Measurements from ENCODE around the gene LSS.

Gene LSS

DNA sequence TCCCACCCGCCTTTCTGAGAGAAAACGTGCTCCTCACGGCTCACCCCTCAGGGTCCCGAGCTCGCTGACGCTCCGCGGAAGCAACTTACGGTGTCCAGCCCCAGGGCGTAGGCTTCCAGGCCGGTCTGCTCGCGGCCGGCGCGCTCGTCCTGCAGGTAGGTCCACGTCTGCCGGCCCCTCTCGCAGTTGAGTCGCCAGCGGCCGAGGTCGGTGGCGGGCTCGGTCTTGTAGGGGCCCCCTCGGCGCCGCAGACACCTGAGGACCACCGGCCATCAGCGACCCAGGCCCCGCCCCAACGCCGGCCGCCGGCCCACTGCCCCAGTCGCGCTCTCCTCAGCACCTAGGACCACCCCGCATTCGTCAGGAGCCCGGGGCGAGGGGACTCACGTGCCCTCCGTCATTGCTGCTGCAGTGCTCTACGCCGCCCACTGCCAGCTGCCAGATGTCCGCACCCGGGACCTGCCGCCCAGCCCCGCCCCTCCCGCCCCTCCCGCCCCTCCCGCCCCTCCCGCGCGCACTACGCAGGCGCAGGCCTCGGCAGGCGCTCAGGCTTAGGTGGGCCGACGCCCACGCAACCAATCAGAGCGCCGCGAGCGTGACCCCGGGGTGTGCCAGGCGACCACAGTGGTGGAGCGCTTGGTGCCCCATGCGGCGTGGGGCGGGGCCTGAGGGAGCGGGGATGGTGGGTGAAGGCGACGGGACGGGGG lies at the start of gene LSS:
TSS of gene LSS (minus strand) at position 430 of the 707 bp plus-strand sequence. CDS start at position 401, 29 bp downstream.
- DNase-seq (ENCODE audit: low read depth in 2 of 2), result peak; percentile 96 to 97

DNA sequence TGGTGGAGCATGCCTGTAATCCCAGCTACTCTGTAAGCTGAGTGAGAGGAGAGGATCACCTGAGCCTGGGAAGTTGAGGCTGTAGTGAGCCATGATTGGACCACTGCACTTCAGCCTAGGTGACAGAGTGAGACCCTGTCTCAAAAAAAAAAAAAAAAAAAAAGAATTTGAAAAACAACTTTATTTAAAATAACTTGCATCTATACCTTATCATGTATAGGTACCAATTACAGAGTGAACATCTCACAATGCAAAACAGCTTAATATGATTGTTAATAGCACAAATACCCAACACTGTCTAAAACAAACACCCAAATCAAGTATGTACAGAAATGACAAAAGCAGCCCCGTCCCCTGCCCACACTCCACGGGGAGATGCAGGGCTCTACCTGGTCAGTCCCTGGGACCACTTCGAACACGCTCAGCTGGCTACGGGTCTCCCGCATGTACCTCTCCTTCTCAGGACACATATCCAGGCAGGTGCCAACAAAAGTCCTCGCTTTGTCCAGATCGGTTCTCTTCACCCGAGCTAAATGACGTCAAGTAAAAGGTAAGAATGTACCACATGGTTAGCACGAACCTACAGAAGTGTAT lies 46.3 kb upstream of the LSS start:
- no peak for DNase-seq (ENCODE audit: low read depth in 2 of 2)

DNA sequence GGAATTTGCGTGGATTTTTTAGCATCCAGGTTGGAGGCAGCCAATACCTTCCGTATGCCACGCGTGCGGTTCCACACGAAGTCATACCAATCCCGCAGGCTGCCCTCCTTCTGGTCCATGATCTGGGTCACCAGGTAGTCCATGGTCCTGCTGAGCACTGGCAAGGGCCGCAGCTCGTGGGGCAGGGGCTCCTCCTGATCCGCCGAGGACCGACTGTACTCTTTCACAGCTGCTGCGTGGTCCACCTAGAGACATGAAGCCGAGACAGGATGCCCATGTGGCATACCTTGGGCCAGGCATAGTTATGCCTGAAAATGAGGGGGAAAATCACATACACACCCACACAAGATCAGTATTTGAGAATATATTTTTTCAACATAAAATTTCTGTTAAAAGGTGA lies 44.8 kb upstream of the LSS start:
- no peak for DNase-seq (ENCODE audit: low read depth in 2 of 2)

DNA sequence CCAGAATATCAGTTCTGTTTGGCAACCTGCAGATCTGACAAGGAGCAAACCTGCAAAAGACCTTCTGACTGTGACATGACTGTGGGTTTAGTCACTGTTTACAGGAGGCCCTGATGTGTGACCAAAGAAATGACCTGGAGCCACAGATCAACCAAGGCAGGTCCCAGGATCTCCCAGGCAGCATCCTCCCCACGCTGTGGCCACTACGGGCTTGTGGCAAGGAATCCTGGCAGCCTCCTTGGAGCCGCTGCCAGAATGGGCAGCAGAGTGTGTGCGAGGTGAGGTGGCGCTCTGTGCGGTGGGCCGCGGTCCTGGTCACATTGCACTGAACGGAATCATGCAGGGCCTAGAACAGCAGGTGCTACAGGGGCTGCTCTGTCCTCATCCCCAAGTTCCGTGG lies 40.9 kb upstream of the LSS start:
- no peak for DNase-seq (ENCODE audit: low read depth in 2 of 2)

DNA sequence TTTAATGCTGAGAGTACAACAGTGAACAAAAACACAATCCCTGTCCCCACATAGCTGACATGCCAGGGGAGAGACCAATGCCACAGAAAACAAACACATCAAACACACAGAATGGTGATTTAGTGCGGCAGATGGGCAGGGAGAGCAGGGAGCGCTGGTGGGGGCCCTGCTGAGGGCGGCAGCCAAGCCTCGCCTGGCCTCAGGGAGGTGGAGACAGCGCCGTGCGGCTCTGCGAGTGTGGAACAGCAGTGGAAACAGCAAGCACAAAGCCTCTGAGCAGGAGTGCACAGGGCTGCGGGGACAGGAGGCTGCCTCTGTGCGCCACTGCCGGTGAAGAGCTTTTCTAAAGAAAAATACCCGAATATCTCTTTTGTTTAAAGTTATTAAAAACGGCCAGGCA lies 39.8 kb upstream of the LSS start:
- no peak for DNase-seq (ENCODE audit: low read depth in 2 of 2)

DNA sequence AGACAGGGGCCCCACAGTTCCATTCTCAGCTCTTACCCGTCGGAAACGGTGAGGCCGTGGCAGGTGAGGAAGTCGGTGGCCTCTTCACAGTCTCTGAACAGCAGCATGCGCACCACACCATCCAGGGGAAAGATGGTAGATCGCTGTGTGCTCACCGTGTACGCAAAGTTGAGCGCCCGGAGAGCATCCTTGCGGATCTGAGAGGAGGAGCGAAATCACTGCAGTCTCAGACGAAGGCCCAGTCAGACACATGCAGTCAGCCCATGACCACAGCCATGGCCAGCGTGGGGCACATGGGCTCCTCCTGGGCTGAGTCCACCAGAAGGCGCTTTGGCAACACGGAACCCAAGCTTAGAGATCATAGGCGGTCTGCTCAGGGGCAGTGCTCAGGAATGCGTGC lies 38.4 kb upstream of the LSS start:
- DNase-seq (ENCODE audit: low read depth in 2 of 2), result no peak

DNA sequence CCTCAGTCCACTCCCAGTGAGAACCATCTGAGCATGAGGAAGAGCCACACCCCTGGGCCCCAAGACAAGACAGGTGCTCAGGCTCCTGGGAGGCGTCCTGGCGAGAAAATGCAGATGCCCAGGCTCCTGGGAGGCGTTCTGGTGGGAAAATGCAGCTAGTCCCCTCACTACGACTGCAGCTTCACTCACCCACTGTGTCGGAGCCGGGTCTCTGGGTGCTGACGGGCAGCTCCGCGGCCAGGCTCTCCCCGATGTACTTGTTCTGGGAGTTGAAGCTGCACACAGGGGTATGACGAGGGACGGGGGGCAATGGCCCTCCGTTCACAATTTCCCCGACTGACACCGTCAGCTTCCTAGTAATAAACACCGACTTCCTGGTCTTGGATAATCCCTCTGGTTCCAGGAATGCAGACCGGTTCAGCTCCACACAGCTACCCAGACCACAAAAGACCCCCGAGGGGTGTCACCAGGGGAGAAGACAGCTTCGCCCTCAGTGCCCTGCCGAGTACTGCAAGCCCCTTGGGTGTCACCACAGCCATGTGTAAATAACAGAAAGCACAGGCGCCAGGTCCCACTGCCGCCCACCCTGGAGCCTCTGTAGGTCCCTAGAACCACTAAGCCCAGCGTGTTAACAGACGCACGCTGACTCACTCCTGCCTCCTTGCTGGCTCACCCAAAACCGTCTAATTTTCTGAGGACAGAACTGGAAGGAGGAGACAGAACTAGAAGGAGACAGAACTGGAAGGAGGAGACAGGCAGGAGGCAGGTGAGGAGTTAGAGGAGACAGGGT lies 37.4 kb upstream of the LSS start:
- DNase-seq (ENCODE audit: low read depth in 2 of 2), result no peak

DNA sequence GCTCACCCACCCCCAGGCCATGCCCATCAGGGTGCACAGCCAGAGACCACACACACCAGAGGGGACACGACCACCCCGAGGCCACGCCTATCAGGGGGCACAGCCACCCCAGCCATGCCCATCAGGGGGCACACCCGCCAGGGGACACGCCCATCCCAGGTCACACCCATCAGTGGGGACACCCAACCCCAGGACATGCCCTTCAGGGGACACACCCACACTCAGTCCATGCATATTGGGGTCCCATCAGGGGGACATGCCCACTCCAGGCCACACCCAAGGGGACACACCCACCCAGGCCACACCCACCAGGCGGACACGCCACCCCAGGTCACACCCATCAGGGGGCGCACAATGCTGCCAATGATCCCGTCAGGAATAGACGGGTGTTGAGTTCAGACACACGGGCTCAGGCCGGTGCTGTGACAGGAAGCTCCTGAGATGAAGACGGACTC lies 36.1 kb upstream of the LSS start:
- no peak for DNase-seq (ENCODE audit: low read depth in 2 of 2)

DNA sequence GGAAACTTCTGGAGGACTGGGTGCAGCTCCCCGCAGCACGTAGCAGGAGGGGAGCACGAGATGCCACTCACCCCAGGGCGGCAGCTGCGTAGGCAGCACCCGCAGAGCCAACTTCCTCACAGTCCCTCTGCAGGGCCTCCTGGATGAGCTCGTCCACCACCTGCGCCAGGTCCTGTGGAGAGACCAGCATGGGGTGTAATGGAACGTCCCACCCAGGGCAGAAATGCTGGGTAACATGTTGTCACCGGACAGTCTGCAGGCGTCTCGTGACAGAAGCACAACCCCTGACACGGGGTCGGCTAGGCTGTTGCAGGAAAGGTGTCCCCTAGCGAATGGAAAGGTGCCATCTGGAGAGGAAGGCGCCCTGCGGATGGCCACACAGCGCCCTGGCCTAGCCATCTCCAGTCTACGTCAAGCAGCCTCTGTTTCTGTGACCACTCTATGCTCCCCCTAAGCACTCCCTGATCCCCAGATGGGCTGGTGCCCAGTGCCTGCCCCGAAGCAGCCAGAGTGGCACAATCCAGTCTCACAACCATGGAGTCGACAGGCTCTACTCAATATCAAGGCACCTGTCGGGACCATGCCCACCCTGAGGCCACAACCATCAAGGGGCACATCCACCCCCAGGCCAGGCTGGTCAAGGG lies 35.6 kb upstream of the LSS start:
- DNase-seq (ENCODE audit: low read depth in 2 of 2), result no peak

DNA sequence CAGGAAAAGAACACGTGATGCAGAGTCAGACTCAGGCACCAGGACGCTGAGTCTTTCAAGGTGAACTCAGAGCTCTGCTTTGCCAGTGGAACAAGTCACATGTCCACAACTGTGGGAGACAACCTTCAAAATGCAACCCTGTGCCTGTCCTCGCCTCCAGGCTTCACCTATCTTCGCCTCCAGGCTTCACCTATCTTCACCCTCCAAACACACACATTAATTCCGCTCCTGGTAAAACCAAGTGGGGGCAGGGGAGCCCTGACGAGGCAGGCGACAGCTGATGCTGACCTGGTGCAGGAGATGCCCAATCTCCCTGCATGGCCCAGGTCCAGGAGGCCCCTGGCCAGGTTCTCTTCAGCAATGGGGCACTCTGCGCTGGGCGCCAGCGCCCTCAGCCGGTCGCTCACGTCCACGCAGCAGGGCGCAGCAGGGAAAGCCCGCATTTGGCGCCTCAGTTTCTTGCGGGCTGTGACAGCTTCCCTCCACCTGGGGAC lies 28.0 kb upstream of the LSS start:
- DNase-seq (ENCODE audit: low read depth in 2 of 2), result no peak

DNA sequence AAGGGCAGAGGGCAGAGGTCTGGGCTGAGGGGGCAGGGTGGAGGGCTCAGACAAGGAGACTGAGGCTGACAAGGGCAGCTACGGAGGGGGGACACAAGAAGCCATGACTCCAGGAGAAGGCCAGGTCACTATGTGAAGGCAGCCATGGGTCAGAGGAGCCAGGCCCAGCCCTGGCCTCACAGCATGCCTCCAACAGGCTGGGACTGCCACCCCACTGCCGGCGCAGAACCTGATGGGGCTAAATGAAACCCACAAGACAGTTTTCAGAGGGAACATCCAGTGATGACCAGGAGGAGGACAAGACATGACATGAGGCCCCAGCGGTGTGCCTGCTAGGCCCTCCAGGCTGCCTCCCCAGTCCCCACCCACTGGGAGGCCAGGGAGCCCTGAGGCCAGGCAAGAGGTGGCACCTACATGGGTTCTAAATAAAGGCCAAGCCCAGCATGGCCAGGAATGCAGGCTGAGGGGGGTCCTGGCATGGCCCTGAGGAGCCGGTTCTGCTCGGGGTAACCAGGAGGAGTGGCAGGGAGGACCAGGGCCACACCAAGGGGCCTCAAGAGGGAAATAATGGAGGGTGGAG lies 27.3 kb upstream of the LSS start:
- DNase-seq (ENCODE audit: low read depth in 2 of 2), result no peak

DNA sequence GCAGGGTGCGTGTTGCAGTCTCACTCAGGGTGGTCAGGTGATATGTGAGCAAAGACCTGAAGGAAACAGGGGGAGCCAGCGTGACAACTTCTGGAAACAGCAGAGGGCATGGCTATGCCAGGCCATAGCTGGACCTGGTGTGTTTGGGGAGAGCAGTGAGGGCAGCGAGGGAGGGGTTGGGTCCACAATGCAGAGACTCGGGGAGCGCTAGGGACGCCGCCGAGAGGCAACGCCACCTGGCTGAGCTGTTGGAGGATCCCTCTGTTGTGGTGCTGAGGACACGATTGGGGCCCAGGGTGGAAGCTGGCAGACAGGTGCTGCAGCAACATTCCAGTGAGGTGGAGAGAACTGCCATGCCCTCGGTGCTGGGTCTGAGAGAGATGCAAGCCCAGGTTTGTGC lies 26.6 kb upstream of the LSS start:
- no peak for DNase-seq (ENCODE audit: low read depth in 2 of 2)

DNA sequence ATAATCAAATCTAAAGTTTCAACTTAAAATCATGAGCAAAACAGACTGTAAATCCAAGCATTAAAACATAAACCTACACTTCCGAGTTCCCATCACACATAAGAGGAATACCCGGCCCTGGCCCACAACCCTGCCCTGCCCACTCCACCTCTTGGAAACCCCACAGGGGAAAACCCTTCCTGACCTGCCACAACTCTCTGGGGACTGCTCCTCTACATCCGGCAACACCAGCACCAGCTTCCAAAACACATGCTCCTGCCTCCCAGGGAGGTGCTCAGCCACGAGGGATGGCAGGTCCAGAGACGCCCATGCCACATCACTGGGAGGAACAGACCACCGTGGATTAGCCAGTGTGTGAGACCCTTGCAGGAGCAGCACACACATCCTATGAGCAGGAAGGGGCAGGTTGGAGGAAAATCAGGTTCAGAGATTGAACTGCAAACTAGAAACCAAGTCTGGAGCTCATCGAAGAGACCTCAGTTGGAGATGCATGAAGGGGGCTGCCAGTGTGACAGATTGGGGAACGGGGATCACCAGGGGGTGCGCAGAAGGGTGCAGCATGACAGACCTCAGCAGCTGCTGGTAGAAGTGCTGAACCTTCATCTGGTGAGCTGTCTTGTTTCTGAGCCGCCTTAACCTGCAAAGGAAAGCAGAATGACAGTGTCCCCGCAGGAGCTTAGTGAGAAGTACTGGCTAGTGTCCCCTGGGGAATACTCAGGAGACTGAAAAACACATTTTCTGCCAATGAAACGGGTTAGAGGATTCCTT lies 25.8 kb upstream of the LSS start:
- DNase-seq (ENCODE audit: low read depth in 2 of 2), result no peak

DNA sequence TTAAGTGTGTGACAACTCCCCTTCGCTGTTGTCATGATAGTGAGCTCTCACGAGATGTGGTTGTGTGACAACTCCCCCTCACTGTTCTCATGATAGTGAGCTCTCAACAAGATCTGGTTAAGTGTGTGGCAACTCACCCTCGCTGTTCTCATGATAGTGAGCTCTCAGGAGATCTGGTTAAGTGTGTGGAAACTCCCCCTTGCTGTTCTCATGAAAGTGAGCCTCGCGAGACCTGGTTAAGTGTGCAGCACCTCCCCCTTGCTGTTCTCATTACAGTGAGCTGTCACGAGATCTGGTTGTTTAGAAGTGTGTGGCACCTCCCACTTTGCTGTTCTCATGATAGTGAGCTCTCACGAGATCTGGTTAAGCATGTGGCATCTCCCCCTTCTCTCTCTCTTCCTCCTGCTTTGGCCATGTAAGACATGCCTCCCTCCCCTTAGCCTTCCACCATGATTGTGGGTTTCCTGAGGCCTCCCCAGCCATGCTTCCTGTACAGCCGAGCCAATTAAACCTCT lies 25.1 kb upstream of the LSS start:
- peak; percentile 24 to 26 for DNase-seq (ENCODE audit: low read depth in 2 of 2)

DNA sequence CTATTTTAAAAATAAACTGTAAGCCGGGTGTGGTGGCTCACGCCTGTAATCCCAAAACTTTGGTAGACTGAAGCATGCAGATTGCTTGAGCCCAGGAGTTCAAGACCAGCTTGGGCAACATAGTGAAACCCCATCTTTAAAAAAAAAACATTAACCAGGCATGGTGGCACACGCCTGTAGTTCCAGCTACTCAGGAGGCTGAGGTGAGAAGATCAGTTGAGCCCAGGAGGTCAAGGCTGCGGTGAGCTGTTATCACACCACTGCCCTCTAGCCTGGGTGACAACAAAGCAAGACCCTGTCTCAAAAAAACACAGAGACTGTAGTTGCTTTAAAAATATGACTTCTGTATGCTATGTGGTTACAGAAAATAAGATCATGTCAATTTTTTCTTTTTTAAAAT lies 24.3 kb upstream of the LSS start:
- DNase-seq (ENCODE audit: low read depth in 2 of 2), result no peak

DNA sequence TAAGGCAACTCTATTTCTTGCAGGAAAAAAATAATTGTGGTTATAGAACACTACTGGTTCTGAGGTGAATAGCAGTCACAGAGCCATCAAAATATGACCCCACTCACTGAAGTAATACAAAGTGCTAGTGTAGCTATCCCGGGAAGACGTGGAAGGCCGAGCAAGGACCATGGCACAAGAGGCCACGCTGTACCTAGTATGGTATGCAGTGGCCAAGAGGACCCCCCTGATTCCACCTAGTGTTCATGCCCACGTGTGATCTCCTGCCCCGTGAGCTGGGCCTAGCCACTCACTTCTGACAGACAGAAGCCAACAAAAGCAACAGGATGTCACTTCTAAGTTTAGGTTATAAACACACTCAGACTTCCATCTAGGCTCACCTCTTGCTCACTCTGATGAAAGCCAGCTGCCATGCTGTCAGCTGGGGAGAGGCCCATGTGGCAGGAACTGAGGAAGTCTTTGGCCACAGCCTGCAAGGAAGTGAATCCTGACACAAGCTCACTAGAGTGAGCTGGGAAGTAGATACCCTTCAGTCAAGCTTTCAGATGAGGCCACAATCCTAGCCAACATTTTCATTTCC lies 21.7 kb upstream of the LSS start:
- no peak for DNase-seq (ENCODE audit: low read depth in 2 of 2)

DNA sequence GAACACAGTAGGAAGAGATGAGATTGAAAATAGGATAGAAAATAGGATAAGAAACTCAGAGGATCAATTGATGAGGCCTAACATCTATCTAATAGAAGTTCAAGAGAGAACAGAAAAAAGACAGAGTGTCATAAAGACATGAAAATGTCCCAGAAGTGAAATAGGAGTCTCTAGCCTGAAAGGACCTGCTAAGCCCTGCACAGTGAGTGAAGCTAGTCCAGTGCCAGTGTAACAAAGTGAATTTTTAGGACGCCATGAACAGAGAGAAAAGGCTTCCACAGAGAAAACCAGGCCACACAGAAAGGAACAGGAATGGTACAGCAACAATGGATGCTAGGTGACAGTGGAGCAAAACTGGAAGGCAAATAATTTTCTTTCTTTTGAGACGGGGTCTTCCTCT lies 20.3 kb upstream of the LSS start:
- DNase-seq (ENCODE audit: low read depth in 2 of 2), result no peak

DNA sequence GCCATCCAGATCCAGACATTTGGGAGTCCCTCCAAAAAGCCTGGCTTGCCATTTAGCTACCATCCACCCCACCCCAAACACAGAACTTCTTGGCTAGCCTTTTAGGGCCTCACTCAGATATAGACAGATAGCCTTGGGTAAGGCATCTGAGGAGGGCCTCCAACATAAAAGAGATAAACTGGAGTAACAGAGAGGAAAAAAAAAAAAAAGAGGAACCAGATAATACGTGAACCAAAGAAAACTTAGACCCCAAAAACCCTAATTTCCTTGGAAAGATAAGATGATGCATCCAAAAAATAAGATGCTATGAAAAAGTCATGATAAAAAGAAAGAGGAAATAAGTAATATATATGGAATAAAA lies 19.8 kb upstream of the LSS start:
- DNase-seq (ENCODE audit: low read depth in 2 of 2), result no peak

DNA sequence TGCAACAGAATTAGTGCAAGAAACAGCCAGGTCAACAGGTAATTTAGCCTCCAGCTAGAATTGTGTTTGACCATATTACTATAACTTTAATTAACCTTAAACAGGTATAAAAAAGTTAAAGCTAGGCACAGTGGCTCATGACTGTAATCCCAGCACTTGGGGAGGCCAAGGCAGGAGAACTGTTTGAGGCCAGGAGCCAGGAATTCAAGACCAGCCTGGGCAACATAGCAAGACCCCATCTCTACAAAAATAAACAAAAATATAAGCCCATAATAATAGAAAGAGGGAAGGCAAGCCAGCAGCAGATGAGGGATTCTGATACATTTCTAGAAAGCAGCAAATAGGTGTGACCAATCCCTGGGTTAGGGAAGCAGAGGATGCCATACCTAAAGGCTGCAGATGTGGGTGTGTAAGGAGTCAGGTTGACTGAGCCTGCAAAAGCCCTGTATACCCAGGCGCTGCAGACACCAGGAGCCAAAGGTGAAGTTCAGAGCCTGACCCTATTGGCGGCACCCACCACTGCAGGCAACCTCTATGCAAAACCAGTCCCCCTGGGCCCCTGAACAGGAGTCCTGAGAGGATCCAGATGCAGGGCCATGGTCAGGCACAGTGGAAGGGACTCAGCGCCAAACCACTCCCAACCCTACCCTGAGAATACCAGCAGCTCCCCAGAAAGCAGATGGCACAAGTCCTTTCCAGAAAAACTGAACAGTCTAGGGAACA lies 19.3 kb upstream of the LSS start:
- no peak for DNase-seq (ENCODE audit: low read depth in 2 of 2)

DNA sequence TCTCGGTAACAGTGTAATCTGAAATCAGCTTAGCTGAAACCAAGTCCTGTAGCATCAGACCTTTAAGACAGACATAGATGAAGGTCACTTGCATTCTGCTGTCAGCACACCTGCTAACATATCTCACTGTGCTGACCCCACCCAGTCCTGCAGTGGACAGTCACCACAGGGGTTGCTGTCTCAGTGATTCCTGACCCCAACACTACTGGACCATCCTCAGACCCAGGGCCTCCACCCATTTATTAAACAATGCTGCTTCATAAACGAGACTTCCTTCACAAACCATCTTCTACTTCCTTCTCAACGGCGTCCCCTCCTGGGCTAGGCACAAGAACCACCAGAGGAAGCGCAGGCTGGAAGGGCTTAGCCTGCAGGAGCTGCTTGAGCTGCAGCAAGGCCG lies 17.8 kb upstream of the LSS start:
- DNase-seq (ENCODE audit: low read depth in 2 of 2), result no peak

Data from stimulated activated CD8-positive, alpha-beta memory T cell treated with anti-CD3 and anti-CD28 coated beads, Interleukin-2, amount 100 ng/mL, for 48 hours (primary cell).